ENCODE data around the gene MKNK1.

MKNK1 gene

DNA sequence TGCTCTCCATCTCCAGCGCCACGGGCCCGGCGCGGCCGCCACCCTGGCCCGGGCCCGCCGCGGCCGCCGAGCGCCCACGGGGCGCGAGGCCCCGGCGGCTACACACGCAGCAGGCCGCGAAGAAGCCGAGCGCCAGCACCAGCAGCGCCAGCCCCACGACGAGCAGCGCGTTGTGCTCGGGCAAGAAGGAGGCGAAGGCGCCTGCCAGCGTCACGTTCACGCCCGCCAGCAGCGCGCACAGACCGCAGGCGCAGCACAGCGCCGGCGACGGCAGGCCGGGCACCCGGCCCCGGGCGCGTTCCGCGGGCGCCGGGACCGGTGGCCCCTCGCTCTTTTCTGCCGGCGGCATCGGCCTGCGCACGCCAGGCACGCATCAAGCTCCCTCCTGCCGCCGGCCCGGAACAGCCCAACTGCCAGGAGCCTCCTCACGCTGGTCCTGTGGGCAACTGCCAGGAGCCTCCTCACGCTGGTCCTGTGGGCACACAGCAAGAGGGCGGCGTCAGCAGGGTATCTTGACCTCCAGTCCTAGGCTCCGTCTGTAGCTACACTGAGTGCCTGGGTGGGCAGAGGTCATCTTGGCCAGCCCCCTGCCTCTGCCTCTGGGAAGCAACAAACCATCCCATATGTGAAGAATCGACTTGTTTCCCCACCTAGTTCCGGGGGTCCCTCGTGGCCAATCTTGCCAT lies 70.7 kb downstream of the MKNK1 start:
- DNase-seq (ENCODE audit: extremely low read depth, low read depth), result no peak
- no peak overlapping the region for H3K4me3 ChIP-seq (replicated peaks; ENCODE audit: low read depth, low read length)
- TF ChIP-seq, protein P1, sequence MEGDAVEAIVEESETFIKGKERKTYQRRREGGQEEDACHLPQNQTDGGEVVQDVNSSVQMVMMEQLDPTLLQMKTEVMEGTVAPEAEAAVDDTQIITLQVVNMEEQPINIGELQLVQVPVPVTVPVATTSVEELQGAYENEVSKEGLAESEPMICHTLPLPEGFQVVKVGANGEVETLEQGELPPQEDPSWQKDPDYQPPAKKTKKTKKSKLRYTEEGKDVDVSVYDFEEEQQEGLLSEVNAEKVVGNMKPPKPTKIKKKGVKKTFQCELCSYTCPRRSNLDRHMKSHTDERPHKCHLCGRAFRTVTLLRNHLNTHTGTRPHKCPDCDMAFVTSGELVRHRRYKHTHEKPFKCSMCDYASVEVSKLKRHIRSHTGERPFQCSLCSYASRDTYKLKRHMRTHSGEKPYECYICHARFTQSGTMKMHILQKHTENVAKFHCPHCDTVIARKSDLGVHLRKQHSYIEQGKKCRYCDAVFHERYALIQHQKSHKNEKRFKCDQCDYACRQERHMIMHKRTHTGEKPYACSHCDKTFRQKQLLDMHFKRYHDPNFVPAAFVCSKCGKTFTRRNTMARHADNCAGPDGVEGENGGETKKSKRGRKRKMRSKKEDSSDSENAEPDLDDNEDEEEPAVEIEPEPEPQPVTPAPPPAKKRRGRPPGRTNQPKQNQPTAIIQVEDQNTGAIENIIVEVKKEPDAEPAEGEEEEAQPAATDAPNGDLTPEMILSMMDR (IDR thresholded peaks at IDR 0.05; ENCODE audit: low read depth, low read length, missing control alignments), result no peak

DNA sequence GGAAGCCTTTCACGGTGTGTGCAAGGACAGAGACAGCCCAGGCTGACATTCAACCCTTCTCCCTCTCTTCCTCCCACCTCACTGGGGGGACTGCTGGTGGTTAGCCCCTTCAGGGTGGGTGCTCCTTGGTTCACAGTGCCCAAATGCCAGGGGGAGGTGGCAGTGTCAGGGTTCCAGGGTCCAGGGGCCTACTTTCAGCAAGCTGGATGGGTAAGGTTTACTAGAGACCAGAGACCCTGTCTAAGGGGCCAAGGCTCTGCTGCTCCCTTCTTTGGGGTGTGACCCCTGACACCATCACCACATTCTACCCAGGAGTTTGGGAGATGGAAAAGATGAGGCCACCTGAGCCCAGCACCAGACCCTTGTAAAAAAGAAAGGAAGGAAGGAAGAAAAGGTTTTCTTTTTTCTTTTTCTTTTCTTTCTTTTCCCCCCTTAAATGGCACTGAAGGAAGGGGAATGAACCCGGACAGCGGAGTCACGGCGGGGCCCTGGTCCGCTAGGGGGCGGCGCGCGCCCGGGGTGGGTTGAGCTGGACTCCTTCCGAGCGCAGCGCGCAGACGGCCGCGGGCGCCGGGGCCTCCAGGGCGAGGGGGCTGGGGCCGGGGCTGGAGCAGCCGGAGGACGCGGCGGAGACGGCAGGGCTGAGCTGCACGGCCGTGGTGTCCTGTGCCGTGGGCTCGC lies 71.4 kb downstream of the MKNK1 start:
- no peak for DNase-seq (ENCODE audit: extremely low read depth, low read depth)

DNA sequence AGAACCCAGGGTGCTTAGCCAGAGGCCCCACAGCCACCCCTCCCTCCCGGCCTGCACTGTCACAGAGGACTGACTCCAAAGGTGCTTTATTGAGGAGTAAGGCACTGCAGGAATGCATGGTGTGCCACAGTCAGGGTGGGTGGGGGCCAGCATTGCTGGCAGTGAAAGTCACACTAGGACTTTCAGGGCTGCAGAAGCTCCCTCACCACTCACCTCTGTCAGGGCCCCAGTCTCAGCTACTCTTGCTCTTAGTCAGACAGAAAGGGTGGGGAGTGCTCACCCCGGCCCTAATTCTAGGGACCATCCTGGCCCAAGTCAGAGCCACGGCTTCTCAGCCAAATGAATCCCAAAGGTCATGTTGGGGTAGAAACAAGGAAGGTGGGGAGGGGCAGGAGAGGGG lies 72.0 kb downstream of the MKNK1 start:
- TF ChIP-seq, protein P1 (IDR thresholded peaks at IDR 0.05; ENCODE audit: low read depth, low read length, missing control alignments), result no peak
- H3K4me3 ChIP-seq (replicated peaks; ENCODE audit: low read depth, low read length), result no peak overlapping the region
- DNase-seq (ENCODE audit: extremely low read depth, low read depth), result no peak

More for the DNA sequence above, 71.4 kb downstream of the MKNK1 start:
- TF ChIP-seq, protein P1 (IDR thresholded peaks at IDR 0.05; ENCODE audit: low read depth, low read length, missing control alignments), result peak; percentile 69
- no peak overlapping the region for H3K4me3 ChIP-seq (replicated peaks; ENCODE audit: low read depth, low read length)

DNA sequence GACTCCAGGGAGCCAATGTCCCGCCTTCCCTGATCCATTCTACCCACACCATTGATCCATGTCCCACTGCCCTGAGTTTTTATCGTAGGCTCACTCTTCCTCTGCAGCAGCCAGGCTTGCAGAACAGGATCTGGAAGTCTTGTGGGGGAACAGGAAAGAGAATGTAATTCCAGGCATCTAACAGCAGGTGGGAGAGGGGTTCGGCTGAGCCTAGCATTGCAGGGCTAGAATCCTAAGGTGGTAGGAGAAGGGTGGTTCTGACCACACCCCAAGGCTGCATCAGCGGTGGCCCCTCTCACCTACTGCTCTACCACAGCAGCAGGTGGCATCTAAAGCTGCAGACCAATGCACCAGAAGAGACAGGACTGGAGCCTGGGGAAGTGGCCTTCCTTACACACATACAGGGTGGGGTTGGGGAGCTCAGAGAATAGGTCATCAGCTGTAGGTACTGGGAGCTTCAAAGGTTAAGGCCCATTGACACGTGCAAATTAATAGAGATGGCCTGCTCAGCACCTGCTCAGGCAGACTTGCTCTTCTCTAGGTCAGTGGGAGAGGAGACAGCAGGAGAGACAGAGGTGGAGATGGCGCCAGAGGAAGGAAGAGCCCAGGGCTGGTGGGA lies 73.2 kb downstream of the MKNK1 start:
- DNase-seq (ENCODE audit: extremely low read depth, low read depth), result no peak
- TF ChIP-seq, protein P1 (IDR thresholded peaks at IDR 0.05; ENCODE audit: low read depth, low read length, missing control alignments), result peak; percentile 13
- H3K4me3 ChIP-seq (replicated peaks; ENCODE audit: low read depth, low read length), result no peak overlapping the region

DNA sequence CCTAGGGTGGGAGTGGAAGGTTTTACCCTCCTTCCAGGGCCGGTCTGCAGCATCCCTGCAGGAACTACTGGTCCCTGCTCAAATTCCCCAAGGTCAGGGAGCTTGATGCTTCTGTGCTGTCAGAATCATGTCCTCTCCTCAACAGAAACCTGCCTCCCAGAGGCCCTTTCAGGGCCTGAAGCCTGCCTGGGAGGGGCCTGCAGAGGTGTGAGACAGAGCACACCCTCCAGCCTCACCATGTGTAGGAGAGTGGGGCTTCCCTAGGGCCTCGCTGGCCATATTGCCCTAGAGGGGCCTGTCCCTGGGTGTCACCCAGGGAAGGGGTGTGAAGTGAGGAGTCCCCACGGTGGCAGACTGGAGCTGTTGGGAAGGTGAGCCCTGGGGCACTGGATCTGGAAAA lies 73.8 kb downstream of the MKNK1 start:
- DNase-seq (ENCODE audit: extremely low read depth, low read depth), result no peak
- TF ChIP-seq, protein P1 (IDR thresholded peaks at IDR 0.05; ENCODE audit: low read depth, low read length, missing control alignments), result no peak
- no peak overlapping the region for H3K4me3 ChIP-seq (replicated peaks; ENCODE audit: low read depth, low read length)

DNA sequence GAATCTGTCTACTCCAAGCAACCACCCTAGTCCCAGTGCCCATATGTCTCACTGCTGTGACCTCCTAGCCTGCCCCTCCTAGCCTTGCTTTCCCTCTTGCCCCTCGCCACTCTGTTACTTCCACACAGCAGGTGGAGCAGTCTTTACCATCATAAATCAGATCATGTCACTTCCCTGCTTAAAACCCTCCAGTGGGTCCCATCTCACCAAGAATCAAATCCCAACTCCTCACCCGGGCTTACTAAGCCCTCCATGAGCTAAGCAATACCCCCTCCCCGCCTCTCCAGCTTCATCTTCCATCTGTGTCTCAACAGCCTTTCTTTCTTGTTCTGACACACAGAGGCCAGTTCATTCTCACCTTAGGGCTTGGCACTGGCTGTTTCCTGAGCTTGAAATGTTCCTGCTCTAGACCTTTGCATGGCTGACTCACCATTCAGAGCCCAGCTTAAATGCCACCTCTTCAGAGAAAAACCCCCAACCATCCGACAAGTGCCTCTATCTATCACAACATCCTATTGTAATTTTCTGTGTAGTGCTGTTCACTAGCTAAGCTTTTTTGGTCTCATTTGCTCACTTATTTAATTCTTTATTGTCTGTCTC lies 74.9 kb downstream of the MKNK1 start:
- no peak for DNase-seq (ENCODE audit: extremely low read depth, low read depth)
- TF ChIP-seq, protein P1 (IDR thresholded peaks at IDR 0.05; ENCODE audit: low read depth, low read length, missing control alignments), result no peak
- no peak overlapping the region for H3K4me3 ChIP-seq (replicated peaks; ENCODE audit: low read depth, low read length)

All from HFF-Myc (cell line).